NCI-H2029 (cell line): ENCODE measurements around the gene TRIM6.
"Not testable (repeated sequence)": the region's sequence is repeated elsewhere in the genome, so short reads cannot be mapped to it uniquely, and the experiment has no call there.

Experiments
- DNase-seq: peaks from one replicate; lab custom pipeline; 2025; lab: John Stamatoyannopoulos, UW

The TRIM6 gene, protein sequence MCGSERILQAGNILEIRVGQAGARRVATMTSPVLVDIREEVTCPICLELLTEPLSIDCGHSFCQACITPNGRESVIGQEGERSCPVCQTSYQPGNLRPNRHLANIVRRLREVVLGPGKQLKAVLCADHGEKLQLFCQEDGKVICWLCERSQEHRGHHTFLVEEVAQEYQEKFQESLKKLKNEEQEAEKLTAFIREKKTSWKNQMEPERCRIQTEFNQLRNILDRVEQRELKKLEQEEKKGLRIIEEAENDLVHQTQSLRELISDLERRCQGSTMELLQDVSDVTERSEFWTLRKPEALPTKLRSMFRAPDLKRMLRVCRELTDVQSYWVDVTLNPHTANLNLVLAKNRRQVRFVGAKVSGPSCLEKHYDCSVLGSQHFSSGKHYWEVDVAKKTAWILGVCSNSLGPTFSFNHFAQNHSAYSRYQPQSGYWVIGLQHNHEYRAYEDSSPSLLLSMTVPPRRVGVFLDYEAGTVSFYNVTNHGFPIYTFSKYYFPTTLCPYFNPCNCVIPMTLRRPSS

GRCh38 chr11:5596607-5597201 is at the start of gene TRIM6:
Gene TRIM6 (plus strand): TSS chr11:5596637. CDS start chr11:5596898, 261 bp downstream.
- no peak for DNase-seq

- no peak for DNase-seq
Observed at GRCh38 chr11:5547982-5548381, 48.5 kb upstream of the TRIM6 start.

DNA sequence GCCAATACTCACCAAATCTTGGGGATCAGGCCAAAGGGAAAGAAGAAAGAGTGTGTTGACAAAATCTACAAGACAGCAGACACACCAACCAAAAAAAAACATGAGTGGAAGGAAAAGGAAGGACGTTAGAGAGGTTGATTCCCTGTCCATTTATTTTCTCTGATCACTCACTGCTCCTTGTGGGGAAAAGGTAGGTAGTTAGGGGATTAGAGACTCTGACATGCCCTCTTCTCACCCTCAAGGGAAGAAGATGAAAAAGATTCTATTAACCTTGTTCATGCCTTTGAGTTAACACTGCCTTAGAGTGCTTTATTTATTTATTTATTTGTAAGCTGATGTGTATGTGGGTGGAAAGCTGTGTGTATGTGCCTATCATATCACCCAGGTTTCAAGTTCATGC is 48.0 kb upstream of the TRIM6 start, which contains the start of gene OR52H1:
Gene OR52H1, minus strand, starts transcription at position 101 of the 400 bp plus-strand sequence. CDS start 3,035 bp downstream, outside the sequence.
- no peak for DNase-seq

DNA sequence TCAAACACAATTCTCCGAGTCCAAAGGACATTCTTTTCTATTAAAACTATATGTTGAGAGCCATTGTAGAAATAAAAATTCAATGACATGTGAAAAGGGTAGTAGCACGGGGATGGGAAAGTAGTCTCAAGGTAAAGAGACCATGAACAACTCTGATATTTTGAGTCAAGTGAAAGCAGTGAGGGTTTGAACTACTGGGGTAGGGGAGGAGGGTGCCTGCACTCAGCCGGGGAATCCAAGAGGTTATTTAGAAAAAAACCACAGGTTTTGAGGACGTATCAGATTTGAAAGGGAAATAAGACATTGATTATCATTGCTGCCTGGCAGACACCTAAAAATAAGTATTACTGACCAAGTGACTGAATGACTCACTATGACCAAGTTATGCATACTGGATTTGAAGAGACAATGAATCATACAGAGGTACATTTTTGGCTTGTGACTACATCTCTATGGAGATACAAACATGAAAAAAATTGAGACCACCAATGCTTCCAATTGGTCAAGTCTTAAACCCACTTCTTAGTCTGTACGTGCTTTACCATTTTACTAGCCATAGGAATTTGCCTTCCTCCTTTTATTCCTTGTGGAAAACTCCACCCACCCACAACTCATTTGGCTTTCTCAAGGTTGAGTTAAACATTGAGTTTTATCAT is 45.9 kb upstream of the TRIM6 start:
- no peak for DNase-seq

- DNase-seq: no peak
Observed at GRCh38 chr11:5553343-5553742, 43.1 kb upstream of the TRIM6 start.

DNA sequence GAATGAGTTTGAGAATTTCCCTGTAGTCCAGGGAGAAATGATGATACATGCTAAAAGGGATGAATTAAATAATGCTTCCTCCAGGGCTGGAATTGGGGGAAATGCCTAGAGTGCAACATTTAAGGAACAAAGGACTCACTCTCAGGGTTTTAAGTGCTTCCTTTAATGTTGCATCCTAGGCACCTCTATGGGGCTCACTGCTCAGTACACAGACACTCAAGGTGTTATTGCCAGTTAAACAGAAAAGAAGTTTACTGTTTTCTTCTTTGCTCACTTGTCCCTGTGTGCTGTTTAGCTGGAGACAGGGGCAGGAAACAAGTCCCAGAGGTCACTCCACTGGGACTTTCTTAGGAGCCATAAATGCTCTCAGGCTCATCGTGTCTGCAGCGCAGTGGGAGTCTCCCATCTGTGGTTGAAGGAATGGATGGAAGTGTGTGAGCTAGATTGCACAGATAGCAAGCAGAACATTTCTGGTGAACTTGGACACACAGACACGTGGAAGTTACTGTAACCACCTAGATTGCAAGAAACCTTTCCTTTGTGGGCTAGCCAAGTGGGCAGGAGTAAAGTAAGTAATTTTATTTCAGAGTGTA is 39.7 kb upstream of the TRIM6 start:
- no peak for DNase-seq

DNA sequence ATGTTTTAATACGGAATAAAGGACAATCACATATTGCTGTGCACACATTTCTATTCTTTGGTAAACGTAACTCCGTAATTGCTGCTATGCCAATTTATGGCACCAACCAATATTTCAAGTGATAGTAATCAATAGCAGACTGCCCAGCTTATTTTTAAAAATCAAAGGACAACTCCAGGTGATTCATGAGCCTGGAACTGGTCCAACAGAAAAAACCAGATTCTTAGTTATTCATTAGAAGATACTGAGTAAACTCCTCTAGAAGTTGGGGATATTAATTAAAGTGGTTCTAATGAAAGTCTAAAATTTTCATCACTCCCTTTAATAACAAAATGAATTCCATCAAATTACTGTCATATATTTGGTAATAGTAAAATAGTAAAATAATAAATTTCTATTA is 38.7 kb upstream of the TRIM6 start:
- no peak for DNase-seq

DNA sequence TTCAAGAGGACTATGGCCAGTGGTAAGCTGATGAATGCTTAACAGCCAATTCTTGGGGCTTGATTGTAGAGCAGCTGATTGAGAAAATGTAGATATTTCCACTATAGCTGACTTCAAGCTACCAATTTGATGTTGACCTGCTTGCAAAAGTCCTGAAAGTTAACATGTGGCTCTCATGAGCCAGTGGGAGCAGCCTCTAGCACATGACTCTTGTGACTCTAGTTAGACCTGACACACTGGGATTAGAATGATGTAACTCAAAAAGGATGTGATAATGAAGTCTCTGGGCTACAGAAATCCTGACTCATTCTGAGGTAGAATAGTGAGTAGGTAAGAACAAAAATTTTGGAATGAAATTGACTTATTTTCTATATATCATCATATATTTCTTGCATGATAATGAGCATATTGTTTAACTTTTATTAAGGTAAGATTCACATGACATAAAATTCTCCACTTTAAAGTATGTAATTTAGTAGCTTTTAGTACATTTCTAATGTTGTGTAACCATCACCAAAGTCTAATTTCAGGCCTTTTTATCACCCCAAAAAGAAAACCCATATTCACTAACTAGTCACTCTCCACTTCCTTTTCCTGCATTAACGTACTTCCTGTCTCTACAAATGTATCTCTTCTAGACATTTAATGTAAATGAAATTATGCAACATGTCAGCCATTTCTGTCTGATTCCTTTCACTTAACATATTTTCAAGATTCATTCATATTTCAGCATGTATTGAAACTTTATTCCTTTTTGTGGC is 32.0 kb upstream of the TRIM6 start:
- no peak for DNase-seq

DNA sequence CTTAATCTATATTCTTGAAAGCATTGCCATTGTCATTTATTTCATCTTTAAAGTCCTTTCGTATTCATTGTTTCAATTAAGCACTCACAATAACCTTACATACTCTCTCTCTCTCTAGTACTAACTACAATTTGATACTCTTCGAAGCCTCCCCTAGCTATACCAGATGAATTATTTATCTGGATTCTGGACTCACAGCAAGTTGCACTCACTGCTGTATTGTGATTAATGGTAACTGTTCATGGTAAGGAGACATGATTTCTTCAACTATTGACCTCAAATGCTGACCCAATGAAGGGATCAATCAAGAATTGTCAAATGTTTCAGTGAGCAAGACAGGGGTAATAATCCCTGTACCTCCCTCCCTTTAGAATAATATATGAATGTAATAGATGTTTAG is 21.8 kb upstream of the TRIM6 start:
- DNase-seq: no peak

DNA sequence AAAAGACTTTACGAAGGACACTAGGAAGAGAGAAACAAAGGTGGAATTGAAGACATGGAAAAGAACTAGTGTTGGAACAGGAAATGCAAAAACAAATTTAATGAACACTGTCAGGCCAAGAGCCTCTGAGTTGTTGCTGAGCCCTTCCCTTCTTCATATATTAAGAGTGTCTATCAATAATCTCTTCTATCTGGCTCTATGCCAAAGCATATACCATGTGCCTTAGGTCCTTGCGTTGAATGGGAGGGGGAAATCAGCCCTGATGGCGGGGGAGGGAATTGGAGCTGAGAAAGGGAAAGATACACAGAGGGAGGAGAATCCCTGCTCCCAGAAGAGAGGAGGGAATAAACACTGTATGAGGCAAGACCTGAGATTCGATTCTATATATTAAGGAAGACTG is 21.3 kb upstream of the TRIM6 start:
- no peak for DNase-seq

- DNase-seq: no peak
Observed at GRCh38 chr11:5577101-5577500, 19.3 kb upstream of the TRIM6 start.

DNA sequence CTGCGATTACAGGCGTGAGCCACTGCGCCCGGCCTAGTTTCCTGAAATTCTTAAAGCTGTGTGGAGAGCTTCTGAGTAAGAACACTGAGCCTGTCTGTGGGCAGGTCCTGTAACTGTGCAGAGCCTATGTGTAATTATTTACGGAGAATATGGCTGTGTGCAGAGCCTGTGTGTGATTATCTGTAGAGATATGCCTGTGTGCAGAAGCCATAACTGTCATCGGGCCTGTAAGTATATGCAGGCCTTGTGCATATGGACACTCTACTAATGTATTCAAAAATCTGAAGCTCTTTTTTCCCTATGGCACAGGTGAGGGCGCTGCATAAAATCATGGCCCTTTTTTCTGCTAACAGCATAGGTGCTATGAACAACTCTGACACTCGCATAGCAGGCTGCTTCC is 15.9 kb upstream of the TRIM6 start, which contains the start of gene OR52B6:
Gene OR52B6, plus strand, starts transcription at position 301 of the 400 bp plus-strand sequence. Its CDS starts 0 bp downstream, at position 301.
- DNase-seq: no peak

DNA sequence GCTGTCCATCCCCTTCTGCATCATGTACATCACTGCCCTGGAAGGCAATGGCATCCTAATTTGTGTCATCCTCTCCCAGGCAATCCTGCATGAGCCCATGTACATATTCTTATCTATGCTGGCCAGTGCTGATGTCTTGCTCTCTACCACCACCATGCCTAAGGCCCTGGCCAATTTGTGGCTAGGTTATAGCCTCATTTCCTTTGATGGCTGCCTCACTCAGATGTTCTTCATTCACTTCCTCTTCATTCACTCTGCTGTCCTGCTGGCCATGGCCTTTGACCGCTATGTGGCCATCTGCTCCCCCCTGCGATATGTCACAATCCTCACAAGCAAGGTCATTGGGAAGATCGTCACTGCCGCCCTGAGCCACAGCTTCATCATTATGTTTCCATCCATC is 15.4 kb upstream of the TRIM6 start:
- DNase-seq: no peak

DNA sequence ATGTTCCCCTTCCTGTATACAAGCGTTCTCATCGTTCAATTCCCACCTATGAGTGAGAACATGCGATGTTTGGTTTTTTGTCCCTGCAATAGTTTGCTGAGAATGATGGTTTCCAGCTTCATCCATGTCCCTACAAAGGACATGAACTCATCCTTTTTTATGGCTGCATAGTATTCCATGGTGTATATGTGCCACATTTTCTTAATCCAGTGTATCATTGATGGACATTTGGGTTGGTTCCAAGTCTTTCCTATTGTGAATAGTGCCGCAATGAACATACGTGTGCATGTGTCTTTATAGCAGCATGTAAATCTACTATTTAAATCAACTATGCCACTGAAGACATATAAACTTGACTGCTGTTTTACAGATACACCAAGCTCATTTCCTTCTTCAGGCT is 12.0 kb upstream of the TRIM6 start:
- DNase-seq: not testable (repeated sequence)

GRCh38 chr11:5589906-5590305 is 6.5 kb upstream of the TRIM6 start:
- not testable (repeated sequence) for DNase-seq

DNA sequence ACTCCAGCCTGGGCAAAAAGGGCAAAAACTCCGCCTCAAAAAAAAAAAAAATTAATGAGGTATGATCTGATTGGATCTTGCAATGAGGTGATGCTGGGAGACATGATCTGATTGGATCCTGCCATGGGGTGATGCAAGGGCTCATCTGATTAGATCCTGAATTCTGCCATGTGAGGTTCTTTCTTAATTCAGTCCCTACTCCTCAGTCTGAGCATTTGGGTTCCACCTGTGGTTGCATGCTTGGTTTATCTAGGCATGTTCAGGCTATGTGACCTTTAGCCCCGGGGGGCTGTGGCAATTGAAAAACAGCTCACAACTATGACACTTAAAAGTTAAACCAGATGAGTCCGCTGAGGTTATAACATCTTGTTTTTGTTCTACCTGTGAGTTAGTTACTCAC is 4.8 kb upstream of the TRIM6 start:
- no peak for DNase-seq

GRCh38 chr11:5592615-5593014 is 3.8 kb upstream of the TRIM6 start:
- no peak for DNase-seq

DNA sequence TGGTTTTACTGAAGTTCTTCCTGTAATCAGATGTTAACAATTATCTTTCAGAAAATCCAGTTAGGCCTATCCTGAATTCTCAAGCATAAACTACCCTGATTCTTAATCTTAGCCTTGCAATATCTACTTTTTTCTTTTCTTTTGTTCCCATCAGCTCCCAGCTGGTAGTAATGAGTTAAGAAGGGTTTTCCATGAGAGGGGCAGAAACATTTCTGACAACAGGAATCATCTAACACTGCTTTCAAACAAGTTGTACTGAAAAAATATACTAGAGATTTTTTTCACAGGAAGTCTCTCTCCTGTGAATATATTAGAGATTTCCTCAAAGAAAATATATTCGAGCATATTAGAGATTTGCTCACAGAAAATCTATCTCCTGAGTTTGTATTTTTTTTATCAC is 3.3 kb upstream of the TRIM6 start:
- DNase-seq: no peak

- no peak for DNase-seq
Observed at GRCh38 chr11:5597953-5598352, 1.5 kb downstream of the TRIM6 start.

GRCh38 chr11:5600374-5600851 is 4.0 kb downstream of the TRIM6 start:
- no peak for DNase-seq

DNA sequence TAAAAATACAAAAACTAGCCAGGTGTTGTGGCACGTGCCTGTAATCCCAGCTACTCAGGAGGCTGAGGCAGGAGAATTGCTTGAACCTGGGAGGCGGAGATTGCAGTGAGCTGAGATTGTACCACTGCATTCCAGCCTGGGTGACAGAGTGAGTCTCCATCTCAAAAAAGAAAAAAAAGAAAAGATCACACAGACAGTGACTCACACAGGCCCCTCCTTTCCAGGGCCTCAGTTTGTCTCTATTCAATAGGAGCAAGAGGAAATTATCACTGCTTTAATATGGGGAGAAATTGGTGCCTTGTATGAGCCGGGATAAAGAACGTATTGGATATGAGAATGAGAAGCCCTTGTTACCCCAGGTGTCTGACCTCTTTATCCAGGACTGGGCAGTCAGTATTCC is 6.4 kb downstream of the TRIM6 start:
- not testable (repeated sequence) for DNase-seq
